ENCODE measurements around the gene AHSP.
"Not testable (repeated sequence)": the region's sequence is repeated elsewhere in the genome, so short reads cannot be mapped to it uniquely, and the experiment has no call there.

Gene AHSP

GRCh38 chr16:31521368-31521767, 6.3 kb upstream of the AHSP start:
- DNase-seq (ENCODE audit: low read depth) = no peak
- TF ChIP-seq, protein P1, sequence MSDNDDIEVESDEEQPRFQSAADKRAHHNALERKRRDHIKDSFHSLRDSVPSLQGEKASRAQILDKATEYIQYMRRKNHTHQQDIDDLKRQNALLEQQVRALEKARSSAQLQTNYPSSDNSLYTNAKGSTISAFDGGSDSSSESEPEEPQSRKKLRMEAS (IDR thresholded peaks at IDR 0.05; ENCODE audit: low read depth, low read length) = no peak
- TF ChIP-seq MYC (IDR thresholded peaks at IDR 0.05; ENCODE audit: low read depth, low read length) = no peak
- TF ChIP-seq CTCF (IDR thresholded peaks at IDR 0.05; ENCODE audit: low read depth, low read length) = no peak
- no peak for TF ChIP-seq POLR2A (IDR thresholded peaks at IDR 0.05; ENCODE audit: extremely low read depth, insufficient read length)
- no peak overlapping the region for H3K4me3 ChIP-seq (ENCODE audit: low read depth, low read length)

DNA sequence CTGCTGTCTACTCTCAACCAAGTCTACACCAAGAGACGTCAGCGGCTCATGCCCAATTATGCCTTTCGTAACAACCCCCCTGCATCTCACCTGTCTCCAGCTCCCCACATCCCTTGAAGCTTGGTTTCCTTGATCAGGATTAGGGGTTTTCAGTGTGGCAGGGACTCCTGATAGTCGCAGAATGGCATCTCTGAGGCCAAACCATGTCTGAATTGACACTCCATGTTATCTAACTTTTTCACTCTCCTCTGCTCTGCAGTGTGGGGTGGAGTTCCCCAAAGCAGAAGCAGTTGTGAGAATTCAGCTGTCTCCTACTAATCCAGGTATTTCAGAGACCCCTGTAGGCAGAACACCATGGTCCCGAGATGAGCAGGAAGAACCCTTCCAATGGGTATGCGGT, 5.6 kb upstream of the AHSP start:
- no peak overlapping the region for H3K4me3 ChIP-seq (ENCODE audit: low read depth, low read length)
- DNase-seq (ENCODE audit: low read depth) = no peak
- TF ChIP-seq CTCF (IDR thresholded peaks at IDR 0.05; ENCODE audit: low read depth, low read length) = no peak
- TF ChIP-seq, protein P1 (IDR thresholded peaks at IDR 0.05; ENCODE audit: low read depth, low read length) = no peak
- no peak for TF ChIP-seq POLR2A (IDR thresholded peaks at IDR 0.05; ENCODE audit: extremely low read depth, insufficient read length)
- no peak for TF ChIP-seq MYC (IDR thresholded peaks at IDR 0.05; ENCODE audit: low read depth, low read length)

- DNase-seq (ENCODE audit: low read depth); H3K4me3 ChIP-seq (ENCODE audit: low read depth, low read length): not testable (repeated sequence)
Observed at GRCh38 chr16:31523768-31524167, 3.9 kb upstream of the AHSP start.

DNA sequence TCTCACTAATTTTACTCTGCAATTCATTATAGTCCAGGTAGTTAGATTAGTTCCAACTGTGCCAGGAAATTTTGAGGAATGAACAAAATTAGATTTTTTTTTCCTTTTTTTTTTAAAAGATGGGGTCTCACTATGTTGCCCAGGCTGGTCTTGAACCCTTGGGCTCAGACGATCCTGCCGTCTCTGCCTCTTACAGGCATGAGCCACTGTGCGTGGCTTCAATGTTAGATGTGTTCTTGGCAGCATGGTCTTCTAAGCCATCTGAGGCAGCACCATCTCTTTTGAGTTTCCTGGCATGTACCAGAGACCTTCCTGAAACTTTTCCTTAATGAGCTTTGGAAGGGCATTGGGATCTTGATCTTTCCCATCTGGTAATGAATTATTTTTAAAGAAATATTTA, 2.6 kb upstream of the AHSP start:
- TF ChIP-seq POLR2A (IDR thresholded peaks at IDR 0.05; ENCODE audit: extremely low read depth, insufficient read length) (no peak), CTCF (IDR thresholded peaks at IDR 0.05; ENCODE audit: low read depth, low read length) (no peak), MYC (IDR thresholded peaks at IDR 0.05; ENCODE audit: low read depth, low read length) (no peak)
- TF ChIP-seq, protein P1 (IDR thresholded peaks at IDR 0.05; ENCODE audit: low read depth, low read length) = no peak
- H3K4me3 ChIP-seq (ENCODE audit: low read depth, low read length) = no peak overlapping the region
- DNase-seq (ENCODE audit: low read depth) = no peak

GRCh38 chr16:31528523-31529107, 915 bp downstream of the AHSP start:
- H3K4me3 ChIP-seq (ENCODE audit: low read depth, low read length) = no peak overlapping the region
- TF ChIP-seq MYC (IDR thresholded peaks at IDR 0.05; ENCODE audit: low read depth, low read length) = no peak
- TF ChIP-seq, protein P1 (IDR thresholded peaks at IDR 0.05; ENCODE audit: low read depth, low read length) = no peak
- no peak for TF ChIP-seq POLR2A (IDR thresholded peaks at IDR 0.05; ENCODE audit: extremely low read depth, insufficient read length)
- TF ChIP-seq CTCF (IDR thresholded peaks at IDR 0.05; ENCODE audit: low read depth, low read length) = no peak
- no peak for DNase-seq (ENCODE audit: low read depth)

- no peak for DNase-seq (ENCODE audit: low read depth)
- H3K4me3 ChIP-seq (ENCODE audit: low read depth, low read length) = no peak overlapping the region
- TF ChIP-seq, protein P1 (IDR thresholded peaks at IDR 0.05; ENCODE audit: low read depth, low read length) = no peak
- no peak for TF ChIP-seq POLR2A (IDR thresholded peaks at IDR 0.05; ENCODE audit: extremely low read depth, insufficient read length)
- TF ChIP-seq CTCF (IDR thresholded peaks at IDR 0.05; ENCODE audit: low read depth, low read length) = no peak
- no peak for TF ChIP-seq MYC (IDR thresholded peaks at IDR 0.05; ENCODE audit: low read depth, low read length)
Observed at GRCh38 chr16:31529108-31529936, 1.6 kb downstream of the AHSP start.
